Measurements from ENCODE around the gene USP48. TPM values are rescaled to one million over a fixed set of nuclear protein-coding genes. Genes with fewer than 3 reads are reported as not detected.

Gene USP48
- total RNA-seq, 4 donors from 2014 or later: 35.4 to 198 (median 50.7) TPM

DNA sequence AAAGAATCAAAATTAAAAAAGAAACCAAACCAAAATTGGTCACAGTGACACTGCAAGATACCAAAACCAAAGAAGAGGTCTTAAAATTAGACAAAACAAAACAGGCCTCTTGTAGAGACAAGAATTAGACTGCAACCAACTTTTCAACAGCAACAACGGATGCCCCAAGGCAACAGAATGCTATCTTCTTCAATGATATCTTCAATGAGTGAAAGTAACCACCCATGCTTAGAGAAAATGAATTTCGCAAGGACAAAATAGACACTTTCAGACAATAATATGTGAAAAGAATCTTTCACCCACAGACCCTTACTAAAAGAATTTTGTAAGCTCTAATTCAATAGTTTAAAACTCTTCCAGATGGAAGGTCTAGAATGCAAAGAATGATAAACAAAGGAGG is 41.7 kb downstream of the USP48 start:
- H3K4me1 ChIP-seq: no peaks in the 10 kb centered on the region
- no peaks in the 10 kb centered on the region for H3K27me3 ChIP-seq
- H3K9me3 ChIP-seq: no peaks in the 10 kb centered on the region
- TF ChIP-seq, protein P1, sequence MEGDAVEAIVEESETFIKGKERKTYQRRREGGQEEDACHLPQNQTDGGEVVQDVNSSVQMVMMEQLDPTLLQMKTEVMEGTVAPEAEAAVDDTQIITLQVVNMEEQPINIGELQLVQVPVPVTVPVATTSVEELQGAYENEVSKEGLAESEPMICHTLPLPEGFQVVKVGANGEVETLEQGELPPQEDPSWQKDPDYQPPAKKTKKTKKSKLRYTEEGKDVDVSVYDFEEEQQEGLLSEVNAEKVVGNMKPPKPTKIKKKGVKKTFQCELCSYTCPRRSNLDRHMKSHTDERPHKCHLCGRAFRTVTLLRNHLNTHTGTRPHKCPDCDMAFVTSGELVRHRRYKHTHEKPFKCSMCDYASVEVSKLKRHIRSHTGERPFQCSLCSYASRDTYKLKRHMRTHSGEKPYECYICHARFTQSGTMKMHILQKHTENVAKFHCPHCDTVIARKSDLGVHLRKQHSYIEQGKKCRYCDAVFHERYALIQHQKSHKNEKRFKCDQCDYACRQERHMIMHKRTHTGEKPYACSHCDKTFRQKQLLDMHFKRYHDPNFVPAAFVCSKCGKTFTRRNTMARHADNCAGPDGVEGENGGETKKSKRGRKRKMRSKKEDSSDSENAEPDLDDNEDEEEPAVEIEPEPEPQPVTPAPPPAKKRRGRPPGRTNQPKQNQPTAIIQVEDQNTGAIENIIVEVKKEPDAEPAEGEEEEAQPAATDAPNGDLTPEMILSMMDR (IDR thresholded peaks at IDR 0.05): no peak
- no peak for TF ChIP-seq POLR2A (IDR thresholded peaks at IDR 0.05)
- peaks cover 0 to 29% (median 0%) of the 10 kb centered on the region in 3 donors for H3K36me3 ChIP-seq
- no peak for DNase-seq
- no peak overlapping the region for H3K4me3 ChIP-seq
- H3K27ac ChIP-seq: no peak overlapping the region

DNA sequence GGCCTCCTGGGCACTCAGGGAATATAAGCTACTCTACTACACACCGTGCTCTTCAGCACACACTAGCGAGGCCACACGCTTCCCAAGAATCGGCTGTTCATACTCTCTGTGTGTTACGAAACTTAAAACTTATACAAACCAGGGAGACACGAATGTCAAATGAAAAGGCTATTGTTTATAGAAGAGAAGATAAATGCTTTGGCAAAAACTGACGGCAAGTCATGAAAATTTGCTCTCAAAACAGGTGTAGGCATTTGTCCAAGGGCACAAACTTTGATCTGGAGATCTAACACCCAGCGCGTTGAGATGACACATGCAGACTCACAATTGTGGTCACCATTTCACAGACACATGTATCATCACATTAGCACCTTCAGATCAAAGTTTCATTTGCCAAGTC is 46.1 kb downstream of the USP48 start:
- TF ChIP-seq, protein P1 (IDR thresholded peaks at IDR 0.05): no peak
- no peak for TF ChIP-seq POLR2A (IDR thresholded peaks at IDR 0.05)
- DNase-seq: no peak
- no peak overlapping the region for H3K4me3 ChIP-seq
- H3K27ac ChIP-seq: no peak overlapping the region
- peaks cover 0 to 56% (median 0%) of the 10 kb centered on the region in 3 donors for H3K36me3 ChIP-seq
- H3K4me1 ChIP-seq: no peaks in the 10 kb centered on the region
- no peaks in the 10 kb centered on the region for H3K9me3 ChIP-seq
- no peaks in the 10 kb centered on the region for H3K27me3 ChIP-seq

DNA sequence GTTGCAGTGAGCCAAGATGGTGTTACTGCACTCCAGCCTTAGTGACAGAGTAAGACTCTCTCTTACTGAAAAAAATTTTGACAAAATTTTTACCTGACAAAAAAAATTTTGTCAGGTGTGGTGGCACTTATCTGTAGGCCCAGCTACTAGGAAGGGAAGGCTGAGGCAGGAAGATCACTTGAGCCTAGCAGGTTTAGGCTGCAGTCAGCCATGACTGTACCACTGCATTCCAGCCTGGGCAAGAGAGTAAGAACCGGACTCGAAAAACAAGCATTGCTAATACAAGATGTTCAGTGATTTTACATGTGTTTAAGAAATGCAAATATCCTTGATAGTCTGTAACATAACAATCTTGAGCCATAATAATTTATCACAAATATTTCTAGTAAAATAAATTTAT is 46.9 kb downstream of the USP48 start:
- H3K4me3 ChIP-seq: no peak overlapping the region
- DNase-seq: no peak
- TF ChIP-seq, protein P1 (IDR thresholded peaks at IDR 0.05): no peak
- TF ChIP-seq POLR2A (IDR thresholded peaks at IDR 0.05): no peak
- no peaks in the 10 kb centered on the region for H3K9me3 ChIP-seq
- H3K4me1 ChIP-seq: no peaks in the 10 kb centered on the region
- H3K36me3 ChIP-seq: peaks cover 0 to 65% (median 0%) of the 10 kb centered on the region in 3 donors
- H3K27ac ChIP-seq: no peak overlapping the region
- no peaks in the 10 kb centered on the region for H3K27me3 ChIP-seq

DNA sequence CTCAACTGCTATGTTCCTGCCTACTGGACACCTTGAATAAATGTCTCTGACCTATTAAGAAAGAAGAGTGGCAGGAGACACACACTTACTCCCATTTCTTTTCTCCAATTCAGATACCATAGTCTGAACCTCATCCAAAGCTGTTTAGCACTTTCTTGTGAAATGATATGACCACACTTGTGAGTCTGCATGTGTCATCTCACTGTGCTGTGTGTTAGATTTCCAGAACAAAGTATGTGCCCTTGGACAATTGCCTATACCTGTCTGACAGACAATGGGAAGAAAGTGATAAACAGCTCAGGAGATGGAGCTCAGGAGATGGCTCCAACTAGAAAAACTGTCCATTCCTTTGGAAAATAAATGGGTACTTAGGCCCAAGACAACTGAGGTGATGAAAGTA is 48.4 kb downstream of the USP48 start:
- no peak overlapping the region for H3K27ac ChIP-seq
- no peak for TF ChIP-seq POLR2A (IDR thresholded peaks at IDR 0.05)
- TF ChIP-seq, protein P1 (IDR thresholded peaks at IDR 0.05): no peak
- H3K4me1 ChIP-seq: no peaks in the 10 kb centered on the region
- H3K9me3 ChIP-seq: no peaks in the 10 kb centered on the region
- DNase-seq: no peak
- H3K36me3 ChIP-seq: peaks cover 0 to 68% (median 0%) of the 10 kb centered on the region in 3 donors
- H3K4me3 ChIP-seq: no peak overlapping the region
- no peaks in the 10 kb centered on the region for H3K27me3 ChIP-seq

DNA sequence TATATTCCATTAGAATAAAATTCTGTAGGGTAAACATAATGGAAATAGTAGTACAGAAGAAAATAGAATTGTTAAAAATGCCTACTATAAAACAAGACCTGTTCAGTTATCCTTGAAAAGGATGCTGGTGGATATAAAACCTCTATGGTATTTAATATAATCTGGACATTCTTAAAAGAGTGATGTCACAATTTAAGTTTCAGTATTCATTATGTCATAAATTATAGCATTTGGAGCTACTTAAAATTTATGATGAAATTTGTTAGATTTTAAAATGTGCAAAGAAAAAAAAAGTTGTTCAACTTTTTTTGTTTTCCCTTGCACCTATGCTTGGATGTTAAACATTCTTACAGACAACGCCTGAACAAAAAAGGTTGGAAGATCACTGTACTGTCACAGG is 50.3 kb downstream of the USP48 start:
- Histone ChIP-seq H3K27me3 (no peaks in the 10 kb centered on the region), H3K4me1 (no peaks in the 10 kb centered on the region), H3K9me3 (no peaks in the 10 kb centered on the region), H3K36me3 (peaks cover 0 to 86% (median 0%) of the 10 kb centered on the region in 3 donors), H3K4me3 (no peak overlapping the region), H3K27ac (no peak overlapping the region)
- no peak for TF ChIP-seq POLR2A (IDR thresholded peaks at IDR 0.05)
- TF ChIP-seq, protein P1 (IDR thresholded peaks at IDR 0.05): no peak
- DNase-seq: no peak

Data from Peyer's patch (tissue), 4 donors.